AG04449 (cell line): ENCODE measurements around the gene JOSD2.

ENCODE experiments used
- CTCF ChIA-PET: fragments of 350-600 bp; formaldehyde crosslinking; extraction: SDS; loops from one replicate; lab custom pipeline; 2021; ENCODE audit warnings: antibody characterized with exemption; lab: Yijun Ruan, JAX
- POLR2A ChIA-PET: fragments of 400-600, 350-600 bp; formaldehyde crosslinking; extraction: SDS; loops from one replicate; lab custom pipeline; 2020; ENCODE audit warnings: antibody characterized with exemption, inconsistent platforms; lab: Yijun Ruan, JAX
- DNase-seq: peaks from one replicate; pipeline ENCODE4 v3.0.0-alpha.2; 2010; ENCODE audit warnings: low read depth, low spot score
- H3K4me3 ChIP-seq: 2 replicates; pipeline ENCODE4 v1.5.1; 2011; ENCODE audit warnings: low read depth, mild to moderate bottlenecking, control low read depth, low read length
- CTCF ChIP-seq: IDR thresholded peaks from one replicate; pipeline ENCODE4 v1.5.1; 2011; ENCODE audit warnings: mild to moderate bottlenecking, moderate library complexity, low read length, control low read depth, inconsistent platforms; ENCODE audit not compliant: insufficient read depth; ENCODE audit errors: missing control alignments

The JOSD2 gene

GRCh38 chr19:50548191-50549058, 37.4 kb upstream of the JOSD2 start:
- H3K4me3 ChIP-seq, result no peak overlapping the region
- no peak for TF ChIP-seq CTCF
- no peak for DNase-seq
- CTCF ChIA-PET, result interaction anchor here (1.5 to 2.1 kb wide), 2 partner anchors 8 to 11 kb away, joined by 6 to 11 read pairs; no protein-coding TSS in a partner anchor
- POLR2A ChIA-PET, result no interaction called here

DNA sequence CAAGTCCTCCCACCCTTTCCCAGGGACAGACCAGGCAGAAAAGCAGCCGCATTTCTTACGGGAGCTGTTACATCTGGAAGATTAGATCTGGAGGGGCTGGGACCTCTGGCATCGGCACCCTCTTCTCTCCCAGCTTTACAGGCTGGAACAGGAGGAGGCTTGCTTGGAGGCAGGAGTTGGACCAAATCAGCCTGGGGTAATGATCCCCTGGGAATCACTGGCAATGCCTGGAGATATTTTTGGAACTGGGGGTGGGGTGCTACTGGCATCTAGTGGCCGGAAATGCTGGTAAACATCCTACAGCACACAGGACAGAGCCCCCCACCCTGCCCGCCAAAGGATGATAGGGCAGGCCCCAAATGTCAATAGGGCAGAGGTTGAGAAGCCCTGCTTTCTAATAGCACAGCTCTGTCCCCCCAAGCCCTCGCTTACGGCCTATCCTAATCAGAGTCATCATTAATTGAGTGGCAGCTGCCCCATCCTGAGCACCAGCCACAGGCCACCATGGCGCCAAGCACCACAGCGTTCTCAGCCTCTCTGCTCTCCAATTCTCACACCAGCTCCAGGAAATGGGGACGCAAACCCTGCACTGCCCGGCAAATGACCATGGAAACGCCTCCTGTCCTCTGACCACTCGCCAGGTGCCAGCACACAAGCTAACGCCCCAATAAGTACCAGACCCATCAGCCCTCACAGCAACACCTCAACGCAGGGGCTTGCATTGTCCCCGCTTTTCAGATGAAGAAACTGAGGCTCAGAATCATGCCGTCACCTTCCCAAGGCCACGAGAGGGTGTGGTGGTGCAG, 36.6 kb upstream of the JOSD2 start:
- no peak for TF ChIP-seq CTCF
- H3K4me3 ChIP-seq, result no peak overlapping the region
- POLR2A ChIA-PET, result no interaction called here
- DNase-seq, result no peak
- CTCF ChIA-PET, result interaction anchor here (1.5 kb wide), 1 partner anchor 9 kb away, joined by 11 read pairs; no protein-coding TSS in a partner anchor

- ChIA-PET POLR2A (no interaction called here), CTCF (interaction anchor here (1.5 to 1.9 kb wide), 2 partner anchors 10 kb away, joined by 5 to 11 read pairs; no protein-coding TSS in a partner anchor)
Observed at GRCh38 chr19:50546527-50547221, 35.7 kb upstream of the JOSD2 start.

DNA sequence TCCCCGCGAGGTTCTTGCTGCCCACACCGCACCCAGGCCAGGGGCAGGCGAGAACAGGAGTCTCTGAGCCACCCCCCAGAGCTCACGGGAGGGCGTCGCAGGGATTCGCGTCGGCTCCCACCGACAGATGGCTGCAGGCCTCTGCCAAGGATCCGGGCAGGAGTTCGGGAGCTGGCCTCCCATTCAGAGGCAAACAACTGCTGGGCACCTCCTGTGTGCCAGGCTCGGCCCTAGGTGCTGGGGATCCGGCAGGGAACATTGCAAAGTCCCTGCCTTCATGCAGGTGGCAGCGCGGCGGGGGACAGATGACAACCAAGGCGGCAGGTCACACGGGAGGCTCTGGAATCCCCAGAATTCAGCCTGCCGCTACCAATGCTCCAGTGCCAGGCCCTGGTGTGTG, 32.0 kb upstream of the JOSD2 start:
- POLR2A ChIA-PET, result no interaction called here
- no peak overlapping the region for H3K4me3 ChIP-seq
- no peak for TF ChIP-seq CTCF
- no peak for DNase-seq
- CTCF ChIA-PET, result interaction anchor here (1.8 kb wide), 2 partner anchors 11 to 14 kb away, joined by 5 to 6 read pairs; no protein-coding TSS in a partner anchor

More at GRCh38 chr19:50546527-50547221, 35.7 kb upstream of the JOSD2 start:
- TF ChIP-seq CTCF, result no peak
- H3K4me3 ChIP-seq, result no peak overlapping the region
- no peak for DNase-seq

GRCh38 chr19:50537769-50538230, 26.8 kb upstream of the JOSD2 start:
- no peak overlapping the region for H3K4me3 ChIP-seq
- POLR2A ChIA-PET, result no interaction called here
- CTCF ChIA-PET, result interaction anchor here (0.6 to 8.9 kb wide), 34 partner anchors 8 to 392 kb away, joined by 3 to 148 read pairs (median 4); partner anchors contain the start of gene JOSD2
- TF ChIP-seq CTCF, result peak; percentile 93
- peak; percentile 28 for DNase-seq
